ENCODE results near the gene SLC16A9. TPM values are rescaled to one million over a fixed set of nuclear protein-coding genes. Genes with fewer than 3 reads are reported as not detected.

SLC16A9 gene
- polyA plus RNA-seq, 6 donors from 2014 or later: 0.12 to 0.86 (median 0.26) TPM; not detected in 2

- DNase-seq: no peak
- peaks cover 0 to 4% (median 0%) of the 10 kb centered on the region in 3 donors for H3K27me3 Mint-ChIP-seq
- peak overlapping the region in 2 of 6 donors; percentile 3 to 50 for H3K27ac Mint-ChIP-seq
- H3K9me3 Mint-ChIP-seq: no peaks in the 10 kb centered on the region
- no peak overlapping the region for H3K4me3 Mint-ChIP-seq
- no peak for ATAC-seq (ENCODE audit: low read depth in 2 of 2)
- no peaks in the 10 kb centered on the region for H3K36me3 Mint-ChIP-seq
- H3K4me1 Mint-ChIP-seq: peaks cover 3 to 5% (median 4%) of the 10 kb centered on the region in 3 donors
These were observed 82.2 kb downstream of the SLC16A9 start for GRCh38 chr10:59627366-59628018.

DNA sequence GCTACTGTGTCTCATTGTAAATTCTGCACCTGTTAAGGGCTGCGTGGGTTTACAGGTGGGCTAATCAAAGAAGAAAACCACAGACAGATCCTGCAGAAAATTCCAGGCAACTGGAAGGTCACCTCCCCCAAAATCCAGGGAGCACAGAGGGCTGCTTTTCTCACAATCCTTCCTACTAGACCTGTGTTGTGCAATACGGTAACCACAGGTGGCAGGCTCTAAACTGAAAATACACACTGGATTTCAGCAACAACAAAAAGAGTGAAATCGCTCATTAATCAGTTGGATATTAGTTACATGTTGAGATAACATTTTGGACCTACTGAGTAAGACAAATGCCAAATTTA is 83.2 kb downstream of the SLC16A9 start:
- Mint-ChIP-seq H3K4me1 (peaks cover 3 to 5% (median 4%) of the 10 kb centered on the region in 3 donors), H3K9me3 (no peaks in the 10 kb centered on the region), H3K27ac (peak overlapping the region in 1 of 6 donors; percentile 30), H3K27me3 (peaks cover 0 to 4% (median 0%) of the 10 kb centered on the region in 3 donors), H3K4me3 (no peak overlapping the region), H3K36me3 (no peaks in the 10 kb centered on the region)
- DNase-seq: no peak
- ATAC-seq (ENCODE audit: low read depth in 2 of 2): no peak

DNA sequence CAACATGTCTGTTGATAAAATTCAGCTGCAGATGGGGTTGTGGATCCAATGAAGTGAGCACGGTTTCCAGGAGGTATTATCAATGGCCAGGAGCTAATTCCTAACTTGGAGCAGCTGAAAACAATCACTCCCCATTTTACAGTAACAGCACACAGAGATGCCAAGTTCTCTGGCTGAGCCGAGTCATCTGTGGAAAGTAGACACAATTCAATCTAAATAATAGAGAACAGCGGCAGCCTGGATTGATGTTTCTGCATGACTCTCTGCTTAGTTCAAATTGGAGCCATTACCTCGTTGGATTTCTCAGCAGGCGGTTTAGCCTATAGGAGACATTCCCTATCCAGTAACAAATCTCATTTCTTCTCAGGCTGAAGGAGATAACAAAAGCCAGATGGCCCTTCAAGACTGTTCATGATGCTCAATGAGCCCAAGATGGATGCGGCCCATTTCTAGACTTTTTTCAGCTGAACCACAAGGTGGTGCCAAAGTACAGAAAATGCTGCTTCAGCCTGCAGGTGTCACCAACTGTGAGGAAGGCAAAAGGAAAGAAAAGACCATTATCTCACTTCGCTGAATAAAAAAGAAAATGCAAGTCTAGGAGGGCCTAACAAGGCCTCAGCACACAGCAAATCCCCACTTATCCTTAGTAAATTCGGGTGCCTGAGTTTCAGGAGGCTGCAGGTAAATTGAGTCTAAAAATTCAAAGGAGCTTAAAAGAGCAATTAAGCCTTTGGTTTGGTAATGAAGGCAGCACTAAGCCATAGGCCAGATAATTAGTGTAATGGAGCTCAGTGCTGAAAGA is 83.7 kb downstream of the SLC16A9 start:
- H3K27me3 Mint-ChIP-seq: peaks cover 0 to 4% (median 0%) of the 10 kb centered on the region in 3 donors

DNA sequence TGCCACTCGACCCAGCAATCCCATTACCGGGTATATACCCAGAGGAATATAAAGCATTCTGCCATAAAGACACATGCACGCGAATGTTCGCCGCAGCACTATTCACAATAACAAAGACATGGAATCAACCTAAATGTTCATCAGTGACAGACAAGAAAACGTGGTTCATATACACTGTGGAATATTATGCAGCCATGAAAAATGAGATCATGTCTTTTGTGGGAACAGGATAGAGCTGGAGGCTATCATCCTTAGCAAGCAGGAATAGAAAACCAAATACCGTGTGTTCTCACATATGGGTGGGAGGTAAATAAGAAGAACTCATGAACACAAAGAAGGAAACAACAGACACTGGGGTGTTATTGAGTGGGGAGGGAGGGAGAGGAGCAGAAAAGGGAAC is 84.7 kb downstream of the SLC16A9 start:
- DNase-seq (no peak), ATAC-seq (ENCODE audit: low read depth in 2 of 2) (no peak)
- no peaks in the 10 kb centered on the region for H3K9me3 Mint-ChIP-seq
- H3K36me3 Mint-ChIP-seq: no peaks in the 10 kb centered on the region
- no peak overlapping the region for H3K27ac Mint-ChIP-seq
- peaks cover 3 to 5% (median 4%) of the 10 kb centered on the region in 3 donors for H3K4me1 Mint-ChIP-seq
- H3K27me3 Mint-ChIP-seq: peaks cover 0 to 4% (median 0%) of the 10 kb centered on the region in 3 donors
- no peak overlapping the region for H3K4me3 Mint-ChIP-seq

More for the DNA sequence above, 83.7 kb downstream of the SLC16A9 start:
- H3K9me3 Mint-ChIP-seq: no peaks in the 10 kb centered on the region
- H3K4me1 Mint-ChIP-seq: peaks cover 3 to 5% (median 4%) of the 10 kb centered on the region in 3 donors
- ATAC-seq (ENCODE audit: low read depth in 2 of 2) (peak; percentile 88 to 93), DNase-seq (peak; percentile 63)
- no peaks in the 10 kb centered on the region for H3K36me3 Mint-ChIP-seq
- no peak overlapping the region for H3K27ac Mint-ChIP-seq
- no peak overlapping the region for H3K4me3 Mint-ChIP-seq

DNA sequence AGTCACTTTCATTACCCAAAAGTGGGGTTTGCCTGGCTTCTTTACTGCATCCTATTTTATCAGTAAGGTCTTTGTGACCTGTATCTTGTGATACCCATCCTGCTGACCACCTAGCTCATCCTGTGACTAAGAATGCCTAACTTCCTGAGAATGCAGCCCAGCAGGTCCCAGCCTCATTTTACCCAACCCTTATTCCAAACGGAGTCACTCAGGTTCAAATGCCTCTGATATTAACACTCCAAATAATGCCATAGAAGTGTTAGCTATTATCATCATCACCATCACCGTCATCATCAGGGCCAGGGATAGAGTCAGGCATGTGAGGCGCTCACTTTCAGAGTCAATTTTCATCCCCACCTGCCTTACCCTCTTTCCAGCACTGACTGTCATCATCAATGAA is 85.5 kb downstream of the SLC16A9 start:
- DNase-seq: no peak
- no peaks in the 10 kb centered on the region for H3K36me3 Mint-ChIP-seq
- H3K4me1 Mint-ChIP-seq: peaks cover 3 to 5% (median 4%) of the 10 kb centered on the region in 3 donors
- no peak for ATAC-seq (ENCODE audit: low read depth in 2 of 2)
- H3K9me3 Mint-ChIP-seq: no peaks in the 10 kb centered on the region
- H3K27ac Mint-ChIP-seq: peak overlapping the region in 1 of 6 donors; percentile 20
- H3K4me3 Mint-ChIP-seq: no peak overlapping the region
- H3K27me3 Mint-ChIP-seq: peaks cover 0 to 4% (median 0%) of the 10 kb centered on the region in 3 donors

DNA sequence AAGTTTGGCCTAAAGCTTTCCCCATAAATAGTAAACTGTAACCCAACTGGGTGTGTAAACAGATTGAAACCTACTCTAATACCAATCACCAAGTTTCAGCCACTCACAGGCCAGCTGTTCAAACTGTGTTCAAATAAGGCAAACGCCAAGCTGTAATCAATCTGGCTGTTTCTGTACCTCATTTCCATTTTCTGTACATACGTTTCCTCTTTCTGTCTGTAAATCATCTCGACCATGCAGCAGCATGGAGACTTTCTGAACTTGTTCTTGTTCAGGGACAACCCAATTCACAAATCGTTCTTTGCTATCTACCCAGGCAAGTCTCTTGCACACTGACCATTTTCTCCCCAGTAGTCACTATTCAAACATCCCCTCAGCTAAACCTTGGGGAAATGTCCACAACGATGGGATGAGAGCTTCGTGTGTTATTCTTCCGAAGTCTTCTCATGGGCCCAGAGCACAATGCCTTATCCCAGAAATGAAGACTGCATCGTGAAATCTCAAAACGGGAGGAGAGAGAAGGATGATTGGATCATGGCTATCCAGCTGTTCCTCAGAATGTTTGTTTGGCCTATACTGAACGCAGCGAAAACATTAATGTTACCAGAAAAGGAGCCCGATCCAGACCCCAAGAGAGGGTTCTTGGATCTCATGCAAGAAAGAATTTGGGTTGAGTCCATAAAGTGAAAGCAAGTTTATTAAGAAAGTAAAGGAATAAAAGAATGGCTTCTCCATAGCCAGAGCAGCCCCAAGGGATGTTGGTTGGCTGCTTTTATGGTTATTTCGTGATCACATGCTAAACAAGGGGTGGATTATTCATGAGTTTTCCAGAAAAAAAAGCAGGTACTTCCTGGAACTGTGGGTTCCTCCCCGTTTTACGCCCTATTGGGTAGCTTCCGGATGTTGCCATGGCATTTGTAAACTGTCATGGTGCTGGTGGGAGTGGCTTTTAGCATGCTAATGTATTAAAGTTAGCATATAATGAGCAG is 86.2 kb downstream of the SLC16A9 start:
- ATAC-seq (ENCODE audit: low read depth in 2 of 2): no peak
- peaks cover 0 to 4% (median 0%) of the 10 kb centered on the region in 3 donors for H3K27me3 Mint-ChIP-seq
- H3K36me3 Mint-ChIP-seq: no peaks in the 10 kb centered on the region
- H3K4me3 Mint-ChIP-seq: no peak overlapping the region
- H3K27ac Mint-ChIP-seq: peak overlapping the region in 1 of 6 donors; percentile 5
- H3K4me1 Mint-ChIP-seq: peaks cover 3 to 5% (median 4%) of the 10 kb centered on the region in 3 donors
- no peak for DNase-seq
- H3K9me3 Mint-ChIP-seq: no peaks in the 10 kb centered on the region

DNA sequence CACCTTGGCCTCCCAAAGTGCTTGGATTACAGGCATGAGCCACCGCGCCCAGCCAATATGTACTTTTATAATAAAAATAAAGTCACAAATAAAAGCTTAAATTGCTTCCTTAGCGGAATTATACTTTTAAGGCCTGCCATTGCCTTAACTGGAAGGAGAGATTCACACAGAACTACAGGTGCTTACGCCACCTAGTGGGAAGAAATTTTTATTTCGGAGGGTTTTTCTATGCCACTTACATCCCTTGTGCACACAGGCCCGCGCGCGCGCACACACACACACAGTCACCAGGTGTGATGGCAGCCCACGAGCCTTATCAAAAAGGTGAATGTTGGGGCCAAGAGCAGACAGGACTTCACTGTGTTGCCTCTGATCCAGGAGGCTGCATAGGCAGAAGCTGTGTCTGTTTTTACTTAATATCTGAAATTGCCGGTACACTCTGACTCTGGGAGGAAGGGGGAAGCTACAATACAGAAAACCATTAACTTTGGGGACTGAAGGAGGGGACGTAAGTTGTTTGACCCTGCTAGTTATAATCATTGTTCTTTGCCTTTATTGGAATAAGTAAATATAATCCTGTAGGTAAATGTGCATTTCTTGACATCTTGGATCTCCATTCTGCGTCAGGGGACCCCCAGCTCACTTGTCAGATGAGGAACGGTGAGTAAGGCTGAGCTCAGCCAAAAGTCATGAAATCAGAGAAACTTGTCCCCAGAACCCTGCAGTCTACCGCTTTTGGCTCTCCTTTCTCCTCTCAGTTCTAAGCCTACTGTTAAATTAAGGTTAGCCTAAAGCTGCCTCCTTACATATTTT is 87.1 kb downstream of the SLC16A9 start:
- no peaks in the 10 kb centered on the region for H3K9me3 Mint-ChIP-seq
- no peak overlapping the region for H3K4me3 Mint-ChIP-seq

GRCh38 chr10:59621771-59622170 is 87.9 kb downstream of the SLC16A9 start:
- Mint-ChIP-seq H3K4me3 (no peak overlapping the region), H3K4me1 (peaks cover 3 to 5% (median 4%) of the 10 kb centered on the region in 3 donors), H3K36me3 (no peaks in the 10 kb centered on the region), H3K9me3 (no peaks in the 10 kb centered on the region), H3K27me3 (peaks cover 0 to 4% (median 0%) of the 10 kb centered on the region in 3 donors), H3K27ac (no peak overlapping the region)
- no peak for ATAC-seq (ENCODE audit: low read depth in 2 of 2)
- DNase-seq: no peak

More for the DNA sequence above, 87.1 kb downstream of the SLC16A9 start:
- Mint-ChIP-seq H3K27ac (no peak overlapping the region), H3K27me3 (peaks cover 0 to 4% (median 0%) of the 10 kb centered on the region in 3 donors), H3K4me1 (peaks cover 3 to 5% (median 4%) of the 10 kb centered on the region in 3 donors), H3K36me3 (no peaks in the 10 kb centered on the region)
- ATAC-seq (ENCODE audit: low read depth in 2 of 2) (peak in 1 of 2 donors; percentile 53), DNase-seq (peak; percentile 19)

GRCh38 chr10:59618666-59619065 is 91.0 kb downstream of the SLC16A9 start:
- Mint-ChIP-seq H3K36me3 (no peaks in the 10 kb centered on the region), H3K27ac (no peak overlapping the region), H3K4me1 (no peaks in the 10 kb centered on the region), H3K9me3 (no peaks in the 10 kb centered on the region), H3K27me3 (peaks cover 0 to 5% (median 0%) of the 10 kb centered on the region in 3 donors), H3K4me3 (no peak overlapping the region)
- no peak for ATAC-seq (ENCODE audit: low read depth in 2 of 2)
- DNase-seq: no peak

- H3K27ac Mint-ChIP-seq: no peak overlapping the region
- H3K4me1 Mint-ChIP-seq: no peaks in the 10 kb centered on the region
- H3K4me3 Mint-ChIP-seq: no peak overlapping the region
- DNase-seq: no peak
- no peaks in the 10 kb centered on the region for H3K9me3 Mint-ChIP-seq
- peaks cover 0 to 5% (median 0%) of the 10 kb centered on the region in 3 donors for H3K27me3 Mint-ChIP-seq
- no peaks in the 10 kb centered on the region for H3K36me3 Mint-ChIP-seq
- ATAC-seq (ENCODE audit: low read depth in 2 of 2): no peak
These were observed 91.7 kb downstream of the SLC16A9 start for GRCh38 chr10:59617996-59618395.

GRCh38 chr10:59611048-59611447 is 98.6 kb downstream of the SLC16A9 start:
- no peaks in the 10 kb centered on the region for H3K4me1 Mint-ChIP-seq
- H3K9me3 Mint-ChIP-seq: no peaks in the 10 kb centered on the region
- no peak for DNase-seq
- no peaks in the 10 kb centered on the region for H3K36me3 Mint-ChIP-seq
- no peak overlapping the region for H3K4me3 Mint-ChIP-seq
- H3K27me3 Mint-ChIP-seq: peaks cover 11 to 25% (median 16%) of the 10 kb centered on the region in 3 donors
- no peak overlapping the region for H3K27ac Mint-ChIP-seq
- ATAC-seq (ENCODE audit: low read depth in 2 of 2): no peak

GRCh38 chr10:59607970-59608369 is 101.7 kb downstream of the SLC16A9 start:
- peaks cover 11 to 33% (median 11%) of the 10 kb centered on the region in 3 donors for H3K27me3 Mint-ChIP-seq
- H3K9me3 Mint-ChIP-seq: peaks cover 0 to 10% (median 0%) of the 10 kb centered on the region in 7 donors
- no peaks in the 10 kb centered on the region for H3K36me3 Mint-ChIP-seq
- no peak overlapping the region for H3K27ac Mint-ChIP-seq
- H3K4me3 Mint-ChIP-seq: no peak overlapping the region
- H3K4me1 Mint-ChIP-seq: no peaks in the 10 kb centered on the region
- DNase-seq: no peak
- no peak for ATAC-seq (ENCODE audit: low read depth in 2 of 2)

Data from naive B cell (primary cell).